Brain microvascular endothelial cell (primary cell): ENCODE measurements around the gene ZBTB16.

Source experiments
- DNase-seq: peaks from one replicate; pipeline ENCODE4 v3.0.0-alpha.2; 2020
- H3K27ac ChIP-seq: fragments of 250-450 bp; sonication (Bioruptor Pico); 2 replicates; pipeline ENCODE4 v1.5.1; 2020; ENCODE audit warnings: mild to moderate bottlenecking, moderate library complexity
- H3K27me3 ChIP-seq: fragments of 250-450 bp; sonication (Bioruptor Pico); replicated peaks from 2 replicates; pipeline ENCODE4 v1.5.1; 2020; ENCODE audit warnings: mild to moderate bottlenecking
- H3K36me3 ChIP-seq: fragments of 250-450 bp; sonication (Bioruptor Pico); replicated peaks from 2 replicates; pipeline ENCODE4 v1.5.1; 2020; ENCODE audit warnings: mild to moderate bottlenecking
- H3K4me3 ChIP-seq: 2 replicates; pipeline ENCODE4 v1.5.1; 2011; ENCODE audit warnings: low read depth, mild to moderate bottlenecking, control low read depth, low read length, moderate library complexity
- in situ Hi-C: cut with HindIII; loops from 2 replicates; pipeline ENCODE4 v1.10.0; 2017; ENCODE audit warnings: low sequenced_read_pairs, low pct_ligation_motif_present
- TF ChIP-seq, protein P1 (sequence below): IDR thresholded peaks from 2 replicates; pipeline ENCODE4 v1.5.1; 2011; ENCODE audit warnings: low read depth, mild to moderate bottlenecking, moderate library complexity, low read length, control low read depth, inconsistent platforms; ENCODE audit errors: missing control alignments

ZBTB16 gene

GRCh38 chr11:114052160-114052559, 7.4 kb upstream of the ZBTB16 start:
- H3K27ac ChIP-seq, result no peak overlapping the region
- H3K4me3 ChIP-seq, result no peak overlapping the region
- H3K36me3 ChIP-seq, result no peaks in the 10 kb centered on the region
- DNase-seq, result no peak
- peaks cover 12% of the 10 kb centered on the region for H3K27me3 ChIP-seq
- in situ Hi-C loops, result no loop called here
- TF ChIP-seq, protein P1, sequence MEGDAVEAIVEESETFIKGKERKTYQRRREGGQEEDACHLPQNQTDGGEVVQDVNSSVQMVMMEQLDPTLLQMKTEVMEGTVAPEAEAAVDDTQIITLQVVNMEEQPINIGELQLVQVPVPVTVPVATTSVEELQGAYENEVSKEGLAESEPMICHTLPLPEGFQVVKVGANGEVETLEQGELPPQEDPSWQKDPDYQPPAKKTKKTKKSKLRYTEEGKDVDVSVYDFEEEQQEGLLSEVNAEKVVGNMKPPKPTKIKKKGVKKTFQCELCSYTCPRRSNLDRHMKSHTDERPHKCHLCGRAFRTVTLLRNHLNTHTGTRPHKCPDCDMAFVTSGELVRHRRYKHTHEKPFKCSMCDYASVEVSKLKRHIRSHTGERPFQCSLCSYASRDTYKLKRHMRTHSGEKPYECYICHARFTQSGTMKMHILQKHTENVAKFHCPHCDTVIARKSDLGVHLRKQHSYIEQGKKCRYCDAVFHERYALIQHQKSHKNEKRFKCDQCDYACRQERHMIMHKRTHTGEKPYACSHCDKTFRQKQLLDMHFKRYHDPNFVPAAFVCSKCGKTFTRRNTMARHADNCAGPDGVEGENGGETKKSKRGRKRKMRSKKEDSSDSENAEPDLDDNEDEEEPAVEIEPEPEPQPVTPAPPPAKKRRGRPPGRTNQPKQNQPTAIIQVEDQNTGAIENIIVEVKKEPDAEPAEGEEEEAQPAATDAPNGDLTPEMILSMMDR, result no peak

DNA sequence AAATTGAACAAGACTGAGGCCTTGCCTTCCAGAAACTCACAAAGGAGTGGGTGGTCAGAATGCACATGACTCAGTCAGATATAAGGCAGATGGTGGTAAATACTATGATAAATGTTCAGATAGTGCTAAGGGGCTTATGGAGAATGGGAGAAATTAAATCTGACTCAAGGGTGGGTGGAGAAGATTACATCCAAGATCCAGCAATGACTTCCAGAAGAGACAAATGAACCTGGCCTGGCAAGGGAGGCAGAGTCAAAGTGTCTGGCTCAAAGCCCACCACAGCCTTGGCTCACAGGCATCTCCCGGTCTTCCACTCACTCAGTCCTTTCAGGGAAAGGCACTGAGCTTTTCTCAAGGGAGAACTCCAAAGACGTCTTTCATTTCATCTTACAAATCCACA, 6.1 kb upstream of the ZBTB16 start:
- Histone ChIP-seq H3K36me3 (no peaks in the 10 kb centered on the region), H3K4me3 (no peak overlapping the region), H3K27me3 (peaks cover 24% of the 10 kb centered on the region), H3K27ac (no peak overlapping the region)
- TF ChIP-seq, protein P1, result no peak
- in situ Hi-C loops, result no loop called here
- no peak for DNase-seq

GRCh38 chr11:114054806-114055205, 4.7 kb upstream of the ZBTB16 start:
- TF ChIP-seq, protein P1, result no peak
- Histone ChIP-seq H3K36me3 (no peaks in the 10 kb centered on the region), H3K27ac (no peak overlapping the region), H3K27me3 (peaks cover 34% of the 10 kb centered on the region), H3K4me3 (no peak overlapping the region)
- in situ Hi-C loops, result no loop called here
- DNase-seq, result no peak

- Histone ChIP-seq H3K27me3 (peaks cover 50% of the 10 kb centered on the region), H3K4me3 (no peak overlapping the region), H3K27ac (no peak overlapping the region), H3K36me3 (no peaks in the 10 kb centered on the region)
- in situ Hi-C loops, result no loop called here
- no peak for DNase-seq
- TF ChIP-seq, protein P1, result no peak
Observed at GRCh38 chr11:114056409-114056808, 3.1 kb upstream of the ZBTB16 start.

DNA sequence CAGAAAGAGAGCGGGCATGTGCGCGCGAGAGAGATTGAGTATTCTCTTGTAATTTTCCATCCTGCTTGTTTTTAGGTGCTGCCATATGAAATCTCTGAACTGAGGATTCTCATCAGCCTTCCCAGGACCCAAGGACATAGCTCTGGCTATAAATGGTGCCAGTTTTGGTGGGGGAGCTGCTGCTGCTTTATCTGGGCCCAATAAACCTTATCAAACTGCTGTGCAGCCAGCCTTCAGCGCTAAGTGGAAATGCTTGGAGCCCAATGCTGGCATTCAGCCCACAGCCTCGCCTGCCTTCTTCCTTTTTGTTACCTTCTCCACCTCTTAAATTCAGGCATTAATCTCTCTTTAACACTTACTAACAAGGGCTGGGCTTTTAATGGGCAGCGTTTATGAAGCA, 2.4 kb upstream of the ZBTB16 start:
- DNase-seq, result no peak
- Histone ChIP-seq H3K36me3 (no peaks in the 10 kb centered on the region), H3K27me3 (peaks cover 57% of the 10 kb centered on the region), H3K27ac (no peak overlapping the region), H3K4me3 (no peak overlapping the region)
- in situ Hi-C loops, result no loop called here
- TF ChIP-seq, protein P1, result no peak

DNA sequence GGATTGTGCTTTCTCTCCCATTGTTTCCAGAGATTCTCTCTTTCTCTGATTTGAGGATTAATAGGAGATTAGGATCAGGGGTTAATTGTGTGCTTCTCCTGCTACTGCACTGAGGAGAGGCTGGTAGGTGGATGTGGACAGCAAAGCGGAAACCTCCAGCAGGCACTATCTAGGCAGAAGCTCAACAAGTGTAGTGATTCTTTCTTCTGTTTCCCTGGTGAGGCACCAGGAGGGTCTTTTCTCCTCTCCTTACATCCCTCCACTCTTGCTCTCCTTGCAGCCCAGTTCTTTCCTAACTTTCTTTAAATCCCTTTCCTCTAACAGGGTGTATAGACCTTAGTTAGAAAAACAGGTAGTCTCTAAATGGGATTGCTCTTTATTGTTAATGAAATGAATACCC, 1.9 kb upstream of the ZBTB16 start:
- no peaks in the 10 kb centered on the region for H3K36me3 ChIP-seq
- DNase-seq, result no peak
- no peak overlapping the region for H3K4me3 ChIP-seq
- H3K27ac ChIP-seq, result no peak overlapping the region
- TF ChIP-seq, protein P1, result no peak
- in situ Hi-C loops, result no loop called here
- peaks cover 62% of the 10 kb centered on the region for H3K27me3 ChIP-seq
